HG03521 (cell line): ENCODE measurements around the gene POU2AF3.

ENCODE experiments used
- ATAC-seq: cut with Tn5 transposase; IDR thresholded peaks from one replicate; pipeline ENCODE4 v1.9.1; 2021; ENCODE audit warnings: mild to moderate bottlenecking, moderate library complexity; ENCODE audit not compliant: unreplicated experiment

The POU2AF3 gene

GRCh38 chr11:111324277-111324720 lies 26.0 kb downstream of the POU2AF3 start:
- ATAC-seq: no peak

- ATAC-seq: no peak
These were observed 26.9 kb downstream of the POU2AF3 start for GRCh38 chr11:111325259-111325658.

GRCh38 chr11:111326824-111327223 lies 28.5 kb downstream of the POU2AF3 start:
- ATAC-seq: no peak

- no peak for ATAC-seq
These were observed 29.7 kb downstream of the POU2AF3 start for GRCh38 chr11:111327908-111328624.

GRCh38 chr11:111329306-111330204 lies 31.2 kb downstream of the POU2AF3 start:
- ATAC-seq: no peak

- no peak for ATAC-seq
These were observed 32.0 kb downstream of the POU2AF3 start for GRCh38 chr11:111330234-111330893.

GRCh38 chr11:111331711-111332479 lies 33.5 kb downstream of the POU2AF3 start:
- ATAC-seq: no peak

GRCh38 chr11:111334532-111335502 lies 36.5 kb downstream of the POU2AF3 start:
- no peak for ATAC-seq

GRCh38 chr11:111335549-111335948 lies 37.2 kb downstream of the POU2AF3 start:
- ATAC-seq: no peak

GRCh38 chr11:111336062-111336461 lies 37.7 kb downstream of the POU2AF3 start:
- ATAC-seq: no peak

GRCh38 chr11:111336582-111337256 lies 38.4 kb downstream of the POU2AF3 start:
- no peak for ATAC-seq

GRCh38 chr11:111339758-111340388 lies 41.5 kb downstream of the POU2AF3 start:
- no peak for ATAC-seq

GRCh38 chr11:111342329-111342728 lies 44.0 kb downstream of the POU2AF3 start:
- ATAC-seq: no peak

- no peak for ATAC-seq
These were observed 45.7 kb downstream of the POU2AF3 start for GRCh38 chr11:111344032-111344431.

- ATAC-seq: no peak
These were observed 48.8 kb downstream of the POU2AF3 start for GRCh38 chr11:111347002-111347722.

- no peak for ATAC-seq
These were observed 49.4 kb downstream of the POU2AF3 start for GRCh38 chr11:111347723-111348115.

- ATAC-seq: no peak
These were observed 49.8 kb downstream of the POU2AF3 start for GRCh38 chr11:111348147-111348546.

GRCh38 chr11:111349191-111349695 lies 50.9 kb downstream of the POU2AF3 start:
- no peak for ATAC-seq
